ENCODE data around the gene C2CD4C.

GRCh38 chr19:413756-414420, 4.9 kb upstream of the C2CD4C start:
- TF ChIP-seq CTCF (IDR thresholded peaks at IDR 0.05) (no peak), POLR2AphosphoS5 (IDR thresholded peaks at IDR 0.05) (no peak), EP300 (IDR thresholded peaks at IDR 0.05) (no peak)

Measured in upper lobe of left lung (tissue), 4 donors.